ENCODE data around the gene HECTD2.
A peak's percentile ranks its signal among the peaks of the same experiment; 100 is the strongest.
"Not testable (repeated sequence)": the region's sequence is repeated elsewhere in the genome, so short reads cannot be mapped to it uniquely, and the experiment has no call there.

HECTD2 gene

DNA sequence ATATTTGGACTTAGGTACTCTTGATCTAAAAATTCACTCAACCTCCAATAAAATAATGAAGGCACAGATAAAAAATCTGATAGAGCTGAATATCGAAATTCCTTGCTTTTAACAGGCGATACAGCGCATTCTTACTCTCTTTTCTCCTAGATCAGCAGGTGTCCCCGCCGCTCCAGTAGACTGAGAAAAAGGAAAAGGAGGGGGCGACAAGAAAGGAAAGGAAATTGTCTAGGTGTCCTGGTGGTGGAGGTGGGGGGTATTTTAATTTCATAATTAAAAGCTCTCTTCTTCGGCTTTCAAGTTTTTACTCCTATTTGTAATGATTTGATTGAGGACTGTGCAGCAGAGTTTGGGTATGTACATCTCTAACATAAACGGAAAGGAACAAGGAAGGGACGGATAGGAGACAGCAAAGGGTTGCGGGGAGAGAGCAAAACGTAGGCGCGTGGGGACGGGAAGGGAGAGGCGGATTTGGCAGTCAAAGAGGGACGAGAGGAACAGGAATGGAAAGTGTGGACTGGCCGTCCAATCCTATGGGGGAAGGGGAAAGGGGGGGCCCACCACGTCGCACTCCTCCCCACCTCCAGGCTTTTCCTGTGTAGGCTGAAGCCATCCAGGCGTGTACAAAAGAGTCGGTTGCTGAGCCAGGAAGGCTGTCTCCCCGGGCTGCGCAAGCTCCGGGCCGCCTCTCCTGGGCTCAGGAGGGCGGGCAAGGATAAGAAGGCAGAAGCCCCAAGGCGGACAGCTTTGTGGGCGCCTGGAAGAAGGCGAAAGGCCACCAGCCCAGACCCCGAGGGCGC is 875 bp upstream of the HECTD2 start:
- DNase-seq: peak; percentile 94
- in situ Hi-C loops (cut with HindIII; ENCODE audit: low pct_ligation_motif_present, low pct_unique_long_range_greater_than_20kb, low sequenced_read_pairs): no loop called here

GRCh38 chr10:91410638-91411371 is 661 bp downstream of the HECTD2 start:
- peak; percentile 53 for DNase-seq

GRCh38 chr10:91411621-91412020 is 1.5 kb downstream of the HECTD2 start:
- in situ Hi-C loops (cut with HindIII; ENCODE audit: low pct_ligation_motif_present, low pct_unique_long_range_greater_than_20kb, low sequenced_read_pairs): no loop called here
- DNase-seq: no peak

More at GRCh38 chr10:91410638-91411371, 661 bp downstream of the HECTD2 start:
- in situ Hi-C loops (cut with HindIII; ENCODE audit: low pct_ligation_motif_present, low pct_unique_long_range_greater_than_20kb, low sequenced_read_pairs): no loop called here

GRCh38 chr10:91412354-91413087 is 2.4 kb downstream of the HECTD2 start:
- in situ Hi-C loops (cut with HindIII; ENCODE audit: low pct_ligation_motif_present, low pct_unique_long_range_greater_than_20kb, low sequenced_read_pairs): no loop called here
- no peak for DNase-seq

DNA sequence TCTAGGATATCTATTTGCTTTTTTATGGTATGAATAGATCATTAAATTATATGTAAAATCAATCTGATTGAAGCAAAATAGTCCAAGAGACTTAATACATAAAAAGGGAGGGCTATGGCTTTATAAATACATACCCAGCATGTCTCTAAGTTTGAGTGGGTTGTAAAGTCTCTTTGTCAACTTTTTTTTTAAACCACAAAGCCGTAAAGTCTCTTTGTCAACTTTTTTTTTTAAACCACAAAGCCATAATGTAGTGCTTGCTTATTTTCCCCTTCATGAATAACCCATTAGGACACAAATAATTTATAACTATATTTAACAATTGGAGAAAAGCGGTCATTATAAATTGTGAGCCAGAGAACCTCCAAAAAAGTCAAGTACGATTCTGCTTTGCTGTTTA is 5.7 kb downstream of the HECTD2 start:
- DNase-seq: no peak
- in situ Hi-C loops (cut with HindIII; ENCODE audit: low pct_ligation_motif_present, low pct_unique_long_range_greater_than_20kb, low sequenced_read_pairs): no loop called here

GRCh38 chr10:91416339-91416855 is 6.3 kb downstream of the HECTD2 start:
- in situ Hi-C loops (cut with HindIII; ENCODE audit: low pct_ligation_motif_present, low pct_unique_long_range_greater_than_20kb, low sequenced_read_pairs): no loop called here
- DNase-seq: no peak

GRCh38 chr10:91418416-91418815 is 8.3 kb downstream of the HECTD2 start:
- DNase-seq: no peak
- in situ Hi-C loops (cut with HindIII; ENCODE audit: low pct_ligation_motif_present, low pct_unique_long_range_greater_than_20kb, low sequenced_read_pairs): no loop called here

GRCh38 chr10:91420868-91421267 is 10.7 kb downstream of the HECTD2 start:
- in situ Hi-C loops (cut with HindIII; ENCODE audit: low pct_ligation_motif_present, low pct_unique_long_range_greater_than_20kb, low sequenced_read_pairs): no loop called here
- DNase-seq: peak; percentile 62

DNA sequence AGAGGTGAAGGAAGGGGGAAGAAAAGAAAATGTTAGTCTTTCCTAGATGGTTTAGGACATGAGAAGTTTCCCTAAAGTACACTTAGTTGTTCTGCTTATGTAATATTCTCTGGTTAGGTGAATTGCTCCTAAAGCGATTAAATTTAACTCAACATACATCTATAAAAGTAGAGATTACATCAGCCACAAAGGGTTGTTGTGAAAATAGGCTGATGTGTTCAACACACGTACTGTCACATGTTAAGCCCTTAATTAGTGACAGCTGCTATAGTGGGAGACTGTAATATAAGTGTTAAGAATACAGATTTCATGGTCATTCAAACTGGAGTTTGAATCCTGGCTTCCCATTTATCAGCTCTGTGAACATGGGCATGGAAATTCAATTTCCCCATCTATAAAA is 12.8 kb downstream of the HECTD2 start:
- no peak for DNase-seq
- in situ Hi-C loops (cut with HindIII; ENCODE audit: low pct_ligation_motif_present, low pct_unique_long_range_greater_than_20kb, low sequenced_read_pairs): no loop called here

DNA sequence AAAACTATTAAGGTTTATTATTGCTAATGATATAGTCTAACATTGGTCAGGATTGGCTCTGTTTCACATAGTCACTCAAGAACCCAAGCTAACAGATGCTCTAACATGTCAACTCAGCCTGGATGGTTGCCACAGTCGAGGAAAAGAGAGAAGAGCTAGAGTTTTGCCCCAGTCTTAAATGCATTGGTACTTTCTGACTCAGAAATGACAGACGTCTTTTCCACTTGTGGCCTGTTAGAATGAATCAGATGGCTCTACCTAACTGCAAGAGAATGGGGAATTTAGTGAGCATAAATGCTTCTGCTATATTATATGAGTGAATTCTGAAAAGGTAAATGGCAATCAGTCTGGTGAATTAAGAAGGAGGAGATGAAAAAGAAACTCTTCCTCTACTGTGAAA is 13.9 kb downstream of the HECTD2 start:
- in situ Hi-C loops (cut with HindIII; ENCODE audit: low pct_ligation_motif_present, low pct_unique_long_range_greater_than_20kb, low sequenced_read_pairs): no loop called here

GRCh38 chr10:91432175-91432574 is 22.0 kb downstream of the HECTD2 start:
- in situ Hi-C loops (cut with HindIII; ENCODE audit: low pct_ligation_motif_present, low pct_unique_long_range_greater_than_20kb, low sequenced_read_pairs): no loop called here

More for the DNA sequence above, 13.9 kb downstream of the HECTD2 start:
- peak; percentile 29 for DNase-seq

DNA sequence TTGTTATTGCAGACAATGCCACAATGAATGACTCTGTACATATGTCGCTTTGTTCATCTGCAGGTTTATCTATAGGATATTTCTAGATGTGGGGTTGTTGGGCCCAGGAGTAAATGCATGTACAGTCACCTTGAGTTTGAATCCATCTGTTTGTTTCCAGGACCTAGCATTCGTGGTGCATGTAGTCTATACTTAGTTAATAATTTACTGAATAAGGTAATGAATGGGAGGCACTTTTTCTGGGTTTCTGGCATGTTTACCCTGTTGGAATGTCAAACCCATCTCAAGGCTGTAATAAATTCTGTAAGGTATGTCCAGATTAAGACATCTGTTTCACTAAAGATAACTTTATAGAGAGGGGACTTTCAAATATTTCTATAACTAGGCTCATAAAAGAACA is 23.5 kb downstream of the HECTD2 start:
- in situ Hi-C loops (cut with HindIII; ENCODE audit: low pct_ligation_motif_present, low pct_unique_long_range_greater_than_20kb, low sequenced_read_pairs): no loop called here
- DNase-seq: no peak

More at GRCh38 chr10:91432175-91432574, 22.0 kb downstream of the HECTD2 start:
- DNase-seq: no peak

DNA sequence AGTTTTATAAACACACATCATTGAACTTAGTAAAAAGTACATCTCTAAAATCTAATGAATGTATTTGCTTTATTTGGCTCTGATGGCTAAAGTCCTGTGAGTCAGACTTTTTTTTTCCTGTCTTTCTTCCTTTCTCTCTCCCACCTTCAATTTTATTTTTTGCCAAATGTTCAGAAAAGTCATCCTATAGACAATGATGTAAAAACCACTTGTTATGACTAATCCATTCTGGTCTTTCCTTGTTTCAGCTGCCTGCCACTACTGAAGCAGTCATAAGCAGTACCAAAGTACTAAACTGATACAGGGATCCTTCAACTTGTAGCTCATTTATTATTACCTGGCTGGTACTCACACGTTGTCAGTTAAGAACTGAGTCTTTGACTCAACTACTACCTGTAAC is 23.9 kb downstream of the HECTD2 start:
- no peak for DNase-seq
- in situ Hi-C loops (cut with HindIII; ENCODE audit: low pct_ligation_motif_present, low pct_unique_long_range_greater_than_20kb, low sequenced_read_pairs): no loop called here

- in situ Hi-C loops (cut with HindIII; ENCODE audit: low pct_ligation_motif_present, low pct_unique_long_range_greater_than_20kb, low sequenced_read_pairs): no loop called here
- DNase-seq: no peak
Observed at GRCh38 chr10:91435241-91435640, 25.1 kb downstream of the HECTD2 start.

GRCh38 chr10:91438228-91438627 is 28.1 kb downstream of the HECTD2 start:
- DNase-seq; in situ Hi-C loops (cut with HindIII; ENCODE audit: low pct_ligation_motif_present, low pct_unique_long_range_greater_than_20kb, low sequenced_read_pairs): not testable (repeated sequence)

DNA sequence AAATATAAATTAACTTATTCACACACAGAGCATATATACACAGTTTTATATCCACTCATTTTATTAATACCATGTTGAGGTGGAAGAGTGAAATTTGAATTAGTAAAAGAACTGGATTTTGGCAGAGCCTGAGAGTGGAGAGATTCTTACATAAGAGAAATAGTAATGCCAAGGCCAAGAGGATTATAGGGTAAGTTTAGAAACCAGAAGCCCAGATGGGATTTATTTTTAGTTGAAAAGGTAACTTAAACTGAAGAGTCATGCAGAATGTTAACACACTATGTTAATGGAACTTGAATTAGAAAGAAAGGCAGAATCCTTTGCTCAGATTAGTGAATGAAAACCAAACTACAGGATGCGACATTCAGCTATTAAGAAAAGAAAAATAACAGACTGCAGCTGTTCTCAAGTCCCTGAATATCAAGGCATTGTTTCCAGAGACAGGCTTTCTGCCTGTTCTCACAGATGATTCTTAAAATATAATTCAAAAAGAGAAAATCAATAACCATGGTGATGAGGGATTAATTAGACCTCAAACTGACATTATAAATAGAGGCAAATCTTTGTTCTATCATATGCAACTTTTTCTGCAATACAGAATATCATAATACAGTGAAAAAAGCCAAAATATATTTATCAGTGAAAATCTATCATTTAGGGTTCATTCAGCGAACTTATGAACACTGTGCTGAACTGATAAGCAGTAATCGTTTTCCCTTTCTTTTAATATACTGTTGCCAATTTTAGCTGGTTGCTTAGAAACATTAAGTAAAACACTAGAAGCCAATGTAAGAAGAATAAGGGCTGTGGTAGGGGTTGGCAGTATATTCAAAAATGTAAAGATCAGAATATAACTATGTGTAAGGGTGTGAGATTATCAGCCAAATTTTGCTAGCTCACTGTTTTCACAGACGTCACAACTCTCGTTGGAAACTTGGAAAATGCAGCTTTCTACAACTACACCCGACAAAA is 34.4 kb downstream of the HECTD2 start:
- in situ Hi-C loops (cut with HindIII; ENCODE audit: low pct_ligation_motif_present, low pct_unique_long_range_greater_than_20kb, low sequenced_read_pairs): no loop called here
- no peak for DNase-seq

GRCh38 chr10:91452063-91452462 is 41.9 kb downstream of the HECTD2 start:
- no peak for DNase-seq
- in situ Hi-C loops (cut with HindIII; ENCODE audit: low pct_ligation_motif_present, low pct_unique_long_range_greater_than_20kb, low sequenced_read_pairs): no loop called here

- in situ Hi-C loops (cut with HindIII; ENCODE audit: low pct_ligation_motif_present, low pct_unique_long_range_greater_than_20kb, low sequenced_read_pairs): no loop called here
- no peak for DNase-seq
Observed at GRCh38 chr10:91453535-91453934, 43.4 kb downstream of the HECTD2 start.

Data from ACHN (cell line).